Body of pancreas (tissue), 4 donors: Measurements from ENCODE around the gene PNP. TPM values are rescaled to one million over a fixed set of nuclear protein-coding genes. Genes with fewer than 3 reads are reported as not detected.

Experiments
- ATAC-seq: fragments of 150-250 bp; one replicate; pipeline ENCODE4 v1.9.1; 2016
- DNase-seq, 4 donors: peaks; one replicate each; pipeline ENCODE4 v3.0.0-alpha.2; 2019
- H3K27ac ChIP-seq, 4 donors: fragments of 200-600 bp; sonication (generic); 1 replicate in 3 of 4; 2 replicates in 1 of 4; pipeline versions ENCODE4 v1.5.1 to v1.6.1; 2016 to 2019; ENCODE audit warnings: mild to moderate bottlenecking in 1 of 4, mixed read lengths in 1 of 4, moderate library complexity in 1 of 4
- H3K27me3 ChIP-seq, 2 donors: fragments of 200-600 bp; sonication (generic); one replicate each; pipeline ENCODE4 v1.6.0; 2016; ENCODE audit warnings: mild to moderate bottlenecking in 1 of 2
- H3K36me3 ChIP-seq, 2 donors: fragments of 200-600 bp; sonication (generic); replicated peaks in 1 of 2; 2 replicates each; pipeline ENCODE4 v1.5.1; 2016; ENCODE audit warnings: low read depth in 2 of 2; ENCODE audit not compliant: insufficient read depth in 1 of 2
- H3K4me1 ChIP-seq: fragments of 200-600 bp; sonication (generic); one replicate; pipeline ENCODE4 v1.6.0; 2016
- H3K4me3 ChIP-seq, 2 donors: fragments of 200-600 bp; sonication (generic); 1 replicate in 1 of 2; 2 replicates in 1 of 2; pipeline ENCODE4 v1.5.1; 2016 to 2019
- H3K9me3 ChIP-seq, 3 donors: fragments of 200-600 bp; sonication (generic); 1 replicate in 2 of 3; 2 replicates in 1 of 3; pipeline ENCODE4 v1.5.1; 2016
- POLR2A ChIP-seq, 3 donors: fragments of 450-650 bp; IDR thresholded peaks; one replicate each; pipeline ENCODE4 v1.6.1; 2016; ENCODE audit warnings: antibody characterized with exemption in 3 of 3, mild to moderate bottlenecking in 2 of 3
- WGBS, 2 donors: methylation state at CpG; one replicate each; pipeline ENCODE4 v1.1.5; 2017; 5-methylcytosine and 5-hydroxymethylcytosine counted together
- intact Hi-C: fragments of 100-400 bp; cut with DNase I; formaldehyde crosslinking; loops from one replicate; pipeline ENCODE4 v1.15.1; 2023
- total RNA-seq, 2 donors: library from RNA; depleted of rRNA; stranded (reverse); fragments of >200 nt; gene quantifications; one replicate each; pipeline ENCODE4 v1.1.0, GENCODE V29; 2016
- TF ChIP-seq, protein P1 (sequence below), 7 experiments: fragments of 450-650 bp in 4 of 7; fragments of 200-600 bp in 3 of 7; sonication (generic) in 3 of 7; IDR thresholded peaks; one replicate each; pipeline ENCODE4 v1.5.1; 2016 to 2019; ENCODE audit warnings: antibody characterized with exemption in 7 of 7

PNP gene
- total RNA-seq, 2 donors from 2014 or later, result 20.4 to 24.9 TPM

- no peaks in the 10 kb centered on the region for H3K27me3 ChIP-seq
- peak; percentile 26 to 66 (median 40) for DNase-seq
- WGBS, 2 donors, result 1 to 3% methylated on average over 12 of the region's 12 CpGs
- TF ChIP-seq, protein P1, sequence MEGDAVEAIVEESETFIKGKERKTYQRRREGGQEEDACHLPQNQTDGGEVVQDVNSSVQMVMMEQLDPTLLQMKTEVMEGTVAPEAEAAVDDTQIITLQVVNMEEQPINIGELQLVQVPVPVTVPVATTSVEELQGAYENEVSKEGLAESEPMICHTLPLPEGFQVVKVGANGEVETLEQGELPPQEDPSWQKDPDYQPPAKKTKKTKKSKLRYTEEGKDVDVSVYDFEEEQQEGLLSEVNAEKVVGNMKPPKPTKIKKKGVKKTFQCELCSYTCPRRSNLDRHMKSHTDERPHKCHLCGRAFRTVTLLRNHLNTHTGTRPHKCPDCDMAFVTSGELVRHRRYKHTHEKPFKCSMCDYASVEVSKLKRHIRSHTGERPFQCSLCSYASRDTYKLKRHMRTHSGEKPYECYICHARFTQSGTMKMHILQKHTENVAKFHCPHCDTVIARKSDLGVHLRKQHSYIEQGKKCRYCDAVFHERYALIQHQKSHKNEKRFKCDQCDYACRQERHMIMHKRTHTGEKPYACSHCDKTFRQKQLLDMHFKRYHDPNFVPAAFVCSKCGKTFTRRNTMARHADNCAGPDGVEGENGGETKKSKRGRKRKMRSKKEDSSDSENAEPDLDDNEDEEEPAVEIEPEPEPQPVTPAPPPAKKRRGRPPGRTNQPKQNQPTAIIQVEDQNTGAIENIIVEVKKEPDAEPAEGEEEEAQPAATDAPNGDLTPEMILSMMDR (IDR thresholded peaks at IDR 0.05), result no peak
- TF ChIP-seq POLR2A (IDR thresholded peaks at IDR 0.05), result no peak
- peak overlapping the region; percentile 85 to 94 (median 88) for H3K27ac ChIP-seq
- H3K36me3 ChIP-seq, result no peaks in the 10 kb centered on the region
- peaks cover 26% of the 10 kb centered on the region for H3K4me1 ChIP-seq
- H3K4me3 ChIP-seq, result peak overlapping the region; percentile 33
- peak; percentile 33 for ATAC-seq
- no peaks in the 10 kb centered on the region for H3K9me3 ChIP-seq
- intact Hi-C loops, result loop anchor here (10.0 kb wide), 1 partner anchor 135 kb away; no protein-coding TSS in a partner anchor
Measured at GRCh38 chr14:20469890-20470602, 840 bp downstream of the PNP start.

DNA sequence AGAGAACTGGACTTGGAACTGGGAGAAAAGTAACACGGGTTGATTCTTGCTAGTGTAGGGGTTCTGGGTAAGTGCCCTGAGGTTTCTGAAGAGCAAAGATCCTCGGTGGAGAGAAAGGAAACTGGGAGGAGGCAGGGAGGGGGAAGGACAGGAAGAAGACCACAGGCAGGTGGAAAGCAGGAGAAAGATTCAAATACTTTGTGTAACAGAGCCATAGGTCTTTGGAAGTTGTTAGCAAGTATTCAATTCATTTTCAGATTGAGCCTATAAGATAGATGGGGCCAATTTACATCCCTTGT, 1.3 kb downstream of the PNP start:
- H3K4me3 ChIP-seq, result no peak overlapping the region
- DNase-seq (no peak), ATAC-seq (no peak)
- intact Hi-C loops, result no loop called here
- H3K4me1 ChIP-seq, result peaks cover 26% of the 10 kb centered on the region
- H3K9me3 ChIP-seq, result no peaks in the 10 kb centered on the region
- H3K36me3 ChIP-seq, result no peaks in the 10 kb centered on the region
- 0 to 2% methylated on average over 2 of the region's 2 CpGs for WGBS, 2 donors
- H3K27me3 ChIP-seq, result no peaks in the 10 kb centered on the region
- TF ChIP-seq POLR2A (IDR thresholded peaks at IDR 0.05), result no peak
- TF ChIP-seq, protein P1 (IDR thresholded peaks at IDR 0.05), result no peak
- H3K27ac ChIP-seq, result peak overlapping the region in 3 of 4 donors; percentile 85 to 94 (median 87)

- DNase-seq (no peak), ATAC-seq (no peak)
- TF ChIP-seq, protein P1 (IDR thresholded peaks at IDR 0.05), result no peak
- TF ChIP-seq POLR2A (IDR thresholded peaks at IDR 0.05), result no peak
- Histone ChIP-seq H3K4me1 (peaks cover 31% of the 10 kb centered on the region), H3K27me3 (no peaks in the 10 kb centered on the region), H3K27ac (peak overlapping the region in 2 of 4 donors; percentile 8 to 16), H3K9me3 (no peaks in the 10 kb centered on the region), H3K36me3 (peaks cover 0 to 17% of the 10 kb centered on the region in 2 donors), H3K4me3 (no peak overlapping the region)
- intact Hi-C loops, result no loop called here
- WGBS, 2 donors, result 33 to 36% methylated on average over 2 of the region's 2 CpGs
Measured at GRCh38 chr14:20472536-20473169, 3.4 kb downstream of the PNP start.

DNA sequence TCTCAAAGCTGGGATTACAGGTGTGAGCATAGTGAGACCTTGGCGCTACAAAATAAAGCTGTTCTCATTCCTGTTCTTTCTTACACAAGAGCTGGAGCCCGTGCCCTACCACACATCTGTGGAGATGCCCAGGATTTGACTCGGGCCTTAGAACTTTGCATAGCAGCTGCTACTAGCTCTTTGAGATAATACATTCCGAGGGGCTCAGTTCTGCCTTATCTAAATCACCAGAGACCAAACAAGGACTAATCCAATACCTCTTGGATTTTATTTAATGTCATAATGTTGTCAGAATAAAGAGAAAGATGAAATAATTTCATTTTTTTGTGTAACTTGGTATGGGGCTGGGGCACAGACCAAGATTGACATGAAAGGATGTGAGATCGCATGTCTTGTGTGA, 7.6 kb downstream of the PNP start:
- H3K36me3 ChIP-seq, result peaks cover 0 to 18% of the 10 kb centered on the region in 2 donors
- intact Hi-C loops, result no loop called here

More for the DNA sequence above, 7.6 kb downstream of the PNP start:
- peaks cover 16% of the 10 kb centered on the region for H3K4me1 ChIP-seq
- no peak for ATAC-seq
- H3K27me3 ChIP-seq, result no peaks in the 10 kb centered on the region
- 76 to 91% methylated on average over 5 of the region's 5 CpGs for WGBS, 2 donors
- TF ChIP-seq, protein P1 (IDR thresholded peaks at IDR 0.05), result no peak
- TF ChIP-seq POLR2A (IDR thresholded peaks at IDR 0.05), result no peak
- H3K9me3 ChIP-seq, result no peaks in the 10 kb centered on the region
- DNase-seq, result no peak
- H3K27ac ChIP-seq, result peak overlapping the region in 1 of 4 donors; percentile 41
- no peak overlapping the region for H3K4me3 ChIP-seq
